NT2/D1 (cell line): Measurements from ENCODE around the gene RPTOR.
"Not testable (repeated sequence)": the region's sequence is repeated elsewhere in the genome, so short reads cannot be mapped to it uniquely, and the experiment has no call there.

Experiments
- DNase-seq: peaks from one replicate; pipeline ENCODE4 v3.0.0-alpha.2; 2011; ENCODE audit warnings: low read depth, low spot score
- H3K27me3 ChIP-seq: 2 replicates; pipeline ENCODE4 v1.6.0; 2011; ENCODE audit warnings: mild to moderate bottlenecking; ENCODE audit not compliant: insufficient read length, insufficient read depth
- H3K36me3 ChIP-seq: 2 replicates; pipeline ENCODE4 v1.6.1; 2011; ENCODE audit warnings: mild to moderate bottlenecking, low read length, mixed read lengths; ENCODE audit not compliant: insufficient read depth, insufficient read length
- H3K4me1 ChIP-seq: 2 replicates; pipeline ENCODE4 v1.5.1; 2011; ENCODE audit not compliant: insufficient read depth, insufficient read length
- H3K4me3 ChIP-seq: 2 replicates; pipeline ENCODE4 v1.5.1; 2011; ENCODE audit warnings: low read depth; ENCODE audit not compliant: insufficient read length
- H3K9ac ChIP-seq: 2 replicates; pipeline ENCODE4 v1.6.0; 2011; ENCODE audit warnings: low read depth; ENCODE audit not compliant: insufficient read length
- H3K9me3 ChIP-seq: 2 replicates; pipeline ENCODE4 v1.5.1; 2011; ENCODE audit warnings: mild to moderate bottlenecking, low read length; ENCODE audit not compliant: insufficient read depth
- SUZ12 ChIP-seq: IDR thresholded peaks from 2 replicates; pipeline ENCODE4 v1.6.1; 2011; ENCODE audit not compliant: insufficient read length, insufficient read depth; ENCODE audit errors: extremely low read depth
- YY1 ChIP-seq: IDR thresholded peaks from 2 replicates; pipeline ENCODE4 v1.6.1; 2011; ENCODE audit not compliant: insufficient read length, insufficient read depth
- ZNF274 ChIP-seq: IDR thresholded peaks from 2 replicates; pipeline ENCODE4 v1.6.1; 2011; ENCODE audit warnings: mild to moderate bottlenecking, low read depth, low read length

Gene RPTOR

GRCh38 chr17:80795090-80795580, 250.5 kb downstream of the RPTOR start:
- Histone ChIP-seq H3K9me3 (no peaks in the 10 kb centered on the region), H3K4me3 (no peak overlapping the region), H3K27me3 (no peaks in the 10 kb centered on the region), H3K4me1 (no peaks in the 10 kb centered on the region), H3K36me3 (peaks cover 31% of the 10 kb centered on the region), H3K9ac (no peak overlapping the region)
- no peak for DNase-seq
- TF ChIP-seq SUZ12 (no peak), YY1 (no peak), ZNF274 (no peak)

GRCh38 chr17:80795754-80796153, 251.1 kb downstream of the RPTOR start:
- H3K27me3 ChIP-seq = no peaks in the 10 kb centered on the region
- H3K9ac ChIP-seq = no peak overlapping the region
- H3K4me3 ChIP-seq = no peak overlapping the region
- H3K9me3 ChIP-seq = no peaks in the 10 kb centered on the region
- H3K4me1 ChIP-seq = no peaks in the 10 kb centered on the region
- no peak for DNase-seq
- peaks cover 31% of the 10 kb centered on the region for H3K36me3 ChIP-seq
- TF ChIP-seq ZNF274 (no peak), YY1 (no peak), SUZ12 (no peak)

- DNase-seq = no peak
- Histone ChIP-seq H3K4me3 (no peak overlapping the region), H3K36me3 (peaks cover 31% of the 10 kb centered on the region), H3K9ac (no peak overlapping the region), H3K4me1 (no peaks in the 10 kb centered on the region), H3K9me3 (no peaks in the 10 kb centered on the region), H3K27me3 (no peaks in the 10 kb centered on the region)
- TF ChIP-seq SUZ12 (no peak), ZNF274 (no peak), YY1 (no peak)
Measured at GRCh38 chr17:80796430-80796861, 251.8 kb downstream of the RPTOR start.

- not testable (repeated sequence) for H3K4me3 ChIP-seq, H3K4me1 ChIP-seq, DNase-seq, H3K9ac ChIP-seq, H3K9me3 ChIP-seq, H3K27me3 ChIP-seq
- H3K36me3 ChIP-seq = peaks cover 31% of the 10 kb centered on the region
Measured at GRCh38 chr17:80797222-80797621, 252.6 kb downstream of the RPTOR start.

- H3K9ac ChIP-seq = no peak overlapping the region
- H3K9me3 ChIP-seq = no peaks in the 10 kb centered on the region
- peaks cover 31% of the 10 kb centered on the region for H3K36me3 ChIP-seq
- no peak for DNase-seq
- no peaks in the 10 kb centered on the region for H3K27me3 ChIP-seq
- no peaks in the 10 kb centered on the region for H3K4me1 ChIP-seq
- TF ChIP-seq SUZ12 (no peak), YY1 (no peak), ZNF274 (no peak)
- H3K4me3 ChIP-seq = no peak overlapping the region
Measured at GRCh38 chr17:80797741-80798594, 253.3 kb downstream of the RPTOR start.

GRCh38 chr17:80798595-80799537, 254.2 kb downstream of the RPTOR start:
- H3K9me3 ChIP-seq = no peaks in the 10 kb centered on the region
- DNase-seq = no peak
- H3K27me3 ChIP-seq = no peaks in the 10 kb centered on the region
- H3K9ac ChIP-seq = no peak overlapping the region
- TF ChIP-seq YY1 (no peak), SUZ12 (no peak)
- peaks cover 27% of the 10 kb centered on the region for H3K36me3 ChIP-seq
- no peak overlapping the region for H3K4me3 ChIP-seq
- H3K4me1 ChIP-seq = no peaks in the 10 kb centered on the region

- TF ChIP-seq SUZ12 = no peak
- no peak for TF ChIP-seq YY1
- no peak for TF ChIP-seq ZNF274
Measured at GRCh38 chr17:80799538-80800480, 255.2 kb downstream of the RPTOR start.

More at GRCh38 chr17:80799538-80800480, 255.2 kb downstream of the RPTOR start:
- no peaks in the 10 kb centered on the region for H3K27me3 ChIP-seq
- H3K9ac ChIP-seq = peak overlapping the region; percentile 8
- no peak overlapping the region for H3K4me3 ChIP-seq
- H3K4me1 ChIP-seq = no peaks in the 10 kb centered on the region
- DNase-seq = no peak
- peaks cover 27% of the 10 kb centered on the region for H3K36me3 ChIP-seq
- no peaks in the 10 kb centered on the region for H3K9me3 ChIP-seq
